ENCODE measurements around the gene GGT6.

DNA sequence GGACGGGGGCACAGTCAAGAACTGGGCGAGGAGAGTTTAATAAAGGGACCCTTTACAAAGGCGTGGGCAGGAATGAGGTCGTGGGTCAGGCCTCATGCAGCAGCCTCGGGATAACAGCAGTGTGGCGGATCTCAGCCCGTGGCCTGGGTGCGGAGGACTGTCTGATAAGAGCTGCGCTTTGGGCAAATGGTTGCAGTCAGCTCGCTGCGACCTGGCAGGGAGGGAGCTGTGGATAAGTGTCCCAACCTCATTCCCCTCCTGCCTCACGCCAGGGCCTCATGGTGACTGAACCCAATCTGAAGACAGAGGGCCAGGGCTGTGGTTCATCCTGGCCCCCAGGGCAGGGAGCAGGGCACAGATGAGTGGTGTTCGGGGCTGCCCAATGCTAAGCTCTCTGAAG lies 37.6 kb upstream of the GGT6 start:
- TF ChIP-seq, protein P1, sequence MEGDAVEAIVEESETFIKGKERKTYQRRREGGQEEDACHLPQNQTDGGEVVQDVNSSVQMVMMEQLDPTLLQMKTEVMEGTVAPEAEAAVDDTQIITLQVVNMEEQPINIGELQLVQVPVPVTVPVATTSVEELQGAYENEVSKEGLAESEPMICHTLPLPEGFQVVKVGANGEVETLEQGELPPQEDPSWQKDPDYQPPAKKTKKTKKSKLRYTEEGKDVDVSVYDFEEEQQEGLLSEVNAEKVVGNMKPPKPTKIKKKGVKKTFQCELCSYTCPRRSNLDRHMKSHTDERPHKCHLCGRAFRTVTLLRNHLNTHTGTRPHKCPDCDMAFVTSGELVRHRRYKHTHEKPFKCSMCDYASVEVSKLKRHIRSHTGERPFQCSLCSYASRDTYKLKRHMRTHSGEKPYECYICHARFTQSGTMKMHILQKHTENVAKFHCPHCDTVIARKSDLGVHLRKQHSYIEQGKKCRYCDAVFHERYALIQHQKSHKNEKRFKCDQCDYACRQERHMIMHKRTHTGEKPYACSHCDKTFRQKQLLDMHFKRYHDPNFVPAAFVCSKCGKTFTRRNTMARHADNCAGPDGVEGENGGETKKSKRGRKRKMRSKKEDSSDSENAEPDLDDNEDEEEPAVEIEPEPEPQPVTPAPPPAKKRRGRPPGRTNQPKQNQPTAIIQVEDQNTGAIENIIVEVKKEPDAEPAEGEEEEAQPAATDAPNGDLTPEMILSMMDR (IDR thresholded peaks at IDR 0.05) = no peak
- TF ChIP-seq POLR2A (IDR thresholded peaks at IDR 0.05) = no peak
